HG03354 (cell line): ENCODE results near the gene P4HA2.

Source experiments
- ATAC-seq: cut with Tn5 transposase; IDR thresholded peaks from one replicate; pipeline ENCODE4 v1.9.1; 2021; ENCODE audit warnings: mild to moderate bottlenecking; ENCODE audit not compliant: unreplicated experiment, poor library complexity, severe bottlenecking

P4HA2 gene

GRCh38 chr5:132207778-132208177 lies 19.9 kb downstream of the P4HA2 start:
- ATAC-seq, result no peak

- ATAC-seq, result no peak
Observed at GRCh38 chr5:132206782-132207181, 20.9 kb downstream of the P4HA2 start.

DNA sequence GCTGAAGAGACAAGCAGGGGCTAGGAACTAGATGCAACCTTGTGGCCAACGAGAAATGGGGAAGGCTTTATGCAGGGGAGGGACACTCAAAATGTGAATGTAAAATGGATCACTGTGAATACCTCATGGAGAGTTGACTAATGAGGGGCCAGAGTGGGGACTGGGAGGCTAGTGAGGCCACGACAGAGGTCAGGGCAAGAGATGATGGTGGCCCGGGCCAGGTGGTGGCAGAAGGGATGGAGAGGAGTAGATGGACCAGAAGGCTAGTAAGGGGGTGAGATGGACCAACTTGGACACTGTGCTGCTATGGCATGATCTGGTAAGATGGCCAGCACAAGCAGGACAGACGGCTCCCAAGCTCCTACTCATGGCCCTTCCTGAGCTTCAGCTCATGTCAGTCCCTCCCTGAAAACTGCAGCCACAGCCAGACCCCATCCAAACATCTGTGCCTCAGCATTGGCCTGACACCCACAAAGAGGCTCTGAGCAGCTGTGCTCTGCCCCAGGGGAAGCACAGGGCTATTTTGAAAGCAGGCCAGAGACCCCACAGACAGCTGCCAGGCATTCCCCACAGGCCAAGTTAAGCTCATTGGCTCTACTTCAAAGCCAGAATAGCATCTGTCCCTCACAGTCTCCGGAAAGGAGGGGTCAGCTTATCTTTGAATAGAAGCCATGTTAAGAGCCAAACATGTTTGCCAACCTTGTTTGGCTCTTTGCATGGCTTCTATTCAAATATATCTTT lies 22.1 kb downstream of the P4HA2 start:
- peak; percentile 51 for ATAC-seq

DNA sequence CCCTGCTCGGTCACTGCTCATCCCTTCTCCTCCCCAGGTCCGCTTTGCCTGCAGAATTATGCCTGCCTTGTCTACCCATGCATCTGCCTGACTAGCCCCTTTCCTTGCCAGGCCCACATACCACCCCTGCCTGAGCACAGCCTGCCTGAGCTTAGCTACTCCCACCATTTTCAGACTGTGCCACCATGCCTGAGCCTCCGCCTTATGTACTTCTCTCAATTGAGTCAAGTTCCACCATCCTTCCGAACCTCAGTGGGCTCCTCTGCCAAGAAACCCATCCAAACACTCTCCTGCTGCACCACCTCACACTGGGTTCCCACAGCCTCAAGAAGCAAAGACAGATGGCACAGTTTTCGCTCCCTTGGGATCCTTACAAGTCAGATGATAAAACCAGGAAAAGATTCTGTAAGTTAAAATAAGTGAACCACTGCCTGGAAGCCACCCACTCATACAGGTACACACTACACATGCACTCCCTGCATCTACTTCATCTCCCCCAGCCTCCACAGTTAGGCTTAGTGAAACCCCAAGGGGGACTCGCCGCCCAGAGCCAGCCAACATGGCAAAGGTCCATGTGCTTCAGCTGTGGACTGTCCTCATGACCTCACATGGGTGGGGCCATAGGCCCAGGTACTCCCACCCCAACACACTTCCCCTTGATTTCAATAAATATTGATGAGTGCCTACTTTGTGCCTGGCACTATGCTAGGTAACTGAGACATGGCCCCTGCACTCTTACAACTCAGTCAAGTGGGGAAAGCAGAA lies 23.1 kb downstream of the P4HA2 start:
- ATAC-seq, result no peak

DNA sequence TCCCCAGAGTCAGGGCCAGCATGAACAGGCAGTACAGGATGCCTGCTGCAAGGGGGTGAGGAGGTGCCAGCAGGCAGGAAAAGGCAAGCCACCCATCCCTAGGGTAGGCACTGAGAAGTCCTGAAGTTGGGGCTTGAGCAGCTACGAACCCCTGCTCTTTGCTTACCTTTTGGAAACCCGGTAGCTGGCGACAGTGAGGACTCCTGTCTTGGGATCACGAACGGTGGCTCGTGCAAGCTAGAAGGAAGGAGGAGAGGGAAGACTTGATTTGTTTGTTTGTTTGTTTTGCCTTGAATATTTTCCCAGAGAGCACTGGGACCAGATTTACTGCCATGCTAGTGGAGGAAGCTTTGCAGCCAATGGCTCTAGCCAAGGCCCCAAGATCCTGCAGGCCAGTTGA lies 23.7 kb downstream of the P4HA2 start:
- ATAC-seq, result no peak

- no peak for ATAC-seq
Observed at GRCh38 chr5:132203464-132203818, 24.2 kb downstream of the P4HA2 start.

DNA sequence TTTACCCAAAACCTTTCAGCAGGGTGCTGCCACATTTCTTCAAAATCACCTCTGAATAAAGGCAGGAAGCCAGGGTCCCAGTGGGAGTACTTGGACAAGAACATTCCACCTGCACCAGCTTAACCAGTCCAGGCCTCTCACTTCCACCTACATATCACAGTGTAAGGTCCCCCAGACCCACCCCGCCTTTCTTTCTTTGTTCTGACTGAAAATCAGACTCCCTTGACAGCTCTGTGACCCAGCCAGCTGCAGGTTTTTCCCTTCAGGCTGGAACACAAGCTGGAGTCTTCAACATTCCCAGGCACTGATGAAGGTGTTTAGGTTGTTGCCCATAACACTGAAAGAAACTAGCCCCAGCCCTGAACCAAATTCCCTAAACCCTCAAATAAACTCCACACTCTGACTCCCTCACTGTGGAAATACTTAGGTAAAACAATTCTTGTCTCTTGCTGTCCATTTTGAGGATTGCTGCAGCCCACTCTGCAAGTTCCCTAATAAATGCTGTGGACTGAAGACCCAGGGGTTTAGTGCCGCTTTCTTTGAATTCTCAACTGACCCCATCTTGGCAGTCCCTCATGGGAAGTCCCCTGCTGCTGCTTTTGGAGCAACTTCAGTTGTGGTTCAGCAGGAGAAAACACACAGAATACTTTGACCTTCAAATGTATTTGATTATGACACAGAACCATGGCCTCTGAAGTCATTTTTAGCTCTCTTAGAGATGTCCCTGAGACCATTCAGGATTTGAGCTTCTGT lies 24.8 kb downstream of the P4HA2 start:
- ATAC-seq, result no peak

DNA sequence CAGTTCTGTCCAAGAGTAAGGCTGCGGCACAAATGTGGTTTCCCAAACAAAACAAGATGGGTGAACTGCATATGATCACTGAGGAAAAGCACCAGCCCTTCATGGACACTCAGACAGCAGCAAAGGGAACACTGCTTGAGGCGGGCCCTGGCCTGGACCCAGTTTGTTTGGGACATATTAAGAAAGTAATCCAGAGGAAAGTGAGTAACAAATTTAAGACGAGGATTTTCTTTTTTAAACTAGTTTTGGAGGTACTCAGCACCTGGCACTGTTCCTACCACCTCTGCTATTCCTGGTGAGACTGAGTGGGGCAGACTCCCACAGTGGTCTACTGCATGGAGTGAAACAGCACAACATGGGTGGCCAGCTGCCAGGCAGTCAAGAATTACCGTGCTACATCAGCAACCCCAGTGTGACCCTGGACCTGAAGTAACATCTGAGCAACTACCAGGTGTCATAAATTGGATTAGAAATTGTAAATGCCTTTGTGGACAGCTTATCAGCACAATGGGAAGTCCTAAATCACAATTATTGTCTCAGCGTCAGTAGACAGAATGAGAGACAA lies 28.5 kb downstream of the P4HA2 start:
- ATAC-seq, result no peak

DNA sequence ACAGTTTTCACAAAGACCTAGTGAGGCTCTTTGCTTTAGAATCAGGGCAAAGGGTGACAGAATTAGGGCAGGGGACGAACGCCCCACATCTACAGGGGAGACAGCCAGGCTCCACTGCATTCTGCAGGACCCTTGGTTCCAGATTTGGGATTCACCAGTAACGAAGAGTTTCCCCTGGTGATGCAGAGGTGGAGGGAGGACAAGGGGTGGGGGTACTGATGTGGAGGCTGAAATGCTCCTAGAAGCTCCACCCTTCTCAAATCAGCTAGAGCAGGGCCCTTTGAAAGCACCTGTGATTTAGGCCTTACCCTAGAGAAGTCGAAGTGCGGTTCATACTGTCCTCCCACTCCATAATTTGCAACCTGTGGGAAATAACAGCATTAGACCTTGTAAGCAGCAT lies 29.1 kb downstream of the P4HA2 start:
- ATAC-seq, result no peak

GRCh38 chr5:132195727-132196126 lies 31.9 kb downstream of the P4HA2 start:
- ATAC-seq, result no peak

GRCh38 chr5:132193165-132193694 lies 34.4 kb downstream of the P4HA2 start:
- no peak for ATAC-seq

DNA sequence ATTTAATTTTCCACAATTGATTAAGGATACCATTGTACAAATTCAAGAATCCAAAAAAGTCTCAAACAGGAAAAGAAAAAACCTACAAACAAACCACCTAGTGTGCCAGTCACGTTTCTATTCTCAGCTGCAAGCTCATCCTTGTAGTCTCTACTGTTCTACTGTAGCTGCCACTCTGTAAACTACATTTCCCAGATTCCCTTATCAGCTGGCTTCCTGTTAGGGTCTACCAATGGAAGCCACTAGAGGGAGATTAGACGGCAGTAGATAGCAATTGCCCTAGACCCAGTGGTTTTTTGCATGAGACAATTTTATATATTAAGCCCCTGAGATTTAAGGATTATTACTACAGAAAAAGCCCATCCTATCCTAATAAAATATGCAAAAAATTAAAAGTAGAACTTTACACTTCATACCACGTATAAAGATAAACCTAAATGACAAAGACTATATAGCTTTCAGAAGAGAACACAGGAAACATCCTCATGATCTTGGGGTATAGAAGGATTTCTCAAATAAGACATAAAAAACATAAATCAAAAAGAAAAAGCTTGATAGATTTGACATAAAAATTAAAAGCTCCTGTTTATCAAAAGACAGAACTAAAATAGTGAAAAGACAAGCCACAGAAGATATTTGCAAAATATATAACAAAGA lies 37.4 kb downstream of the P4HA2 start:
- ATAC-seq, result peak; percentile 97

DNA sequence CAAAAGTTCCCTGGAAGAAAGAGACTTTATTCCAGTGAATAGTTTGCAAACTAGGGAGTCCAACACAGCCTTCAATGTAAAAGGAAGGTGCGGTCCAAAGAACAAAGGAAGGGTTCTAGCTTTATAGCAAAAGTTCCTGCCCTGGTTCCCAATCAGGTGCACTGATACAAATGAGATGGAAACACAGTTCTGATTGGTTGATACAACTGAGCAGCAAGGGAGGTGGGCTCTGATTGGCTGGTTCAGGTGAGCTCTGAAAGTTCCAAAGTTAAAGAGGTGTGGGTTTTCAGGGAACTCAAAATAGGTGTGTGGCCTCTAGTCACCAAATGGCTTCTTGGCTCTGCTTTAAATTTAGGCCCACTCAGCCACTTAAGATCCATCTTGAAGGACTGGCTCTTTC lies 43.1 kb downstream of the P4HA2 start:
- ATAC-seq, result no peak

GRCh38 chr5:132183723-132184122 lies 43.9 kb downstream of the P4HA2 start:
- ATAC-seq, result no peak

DNA sequence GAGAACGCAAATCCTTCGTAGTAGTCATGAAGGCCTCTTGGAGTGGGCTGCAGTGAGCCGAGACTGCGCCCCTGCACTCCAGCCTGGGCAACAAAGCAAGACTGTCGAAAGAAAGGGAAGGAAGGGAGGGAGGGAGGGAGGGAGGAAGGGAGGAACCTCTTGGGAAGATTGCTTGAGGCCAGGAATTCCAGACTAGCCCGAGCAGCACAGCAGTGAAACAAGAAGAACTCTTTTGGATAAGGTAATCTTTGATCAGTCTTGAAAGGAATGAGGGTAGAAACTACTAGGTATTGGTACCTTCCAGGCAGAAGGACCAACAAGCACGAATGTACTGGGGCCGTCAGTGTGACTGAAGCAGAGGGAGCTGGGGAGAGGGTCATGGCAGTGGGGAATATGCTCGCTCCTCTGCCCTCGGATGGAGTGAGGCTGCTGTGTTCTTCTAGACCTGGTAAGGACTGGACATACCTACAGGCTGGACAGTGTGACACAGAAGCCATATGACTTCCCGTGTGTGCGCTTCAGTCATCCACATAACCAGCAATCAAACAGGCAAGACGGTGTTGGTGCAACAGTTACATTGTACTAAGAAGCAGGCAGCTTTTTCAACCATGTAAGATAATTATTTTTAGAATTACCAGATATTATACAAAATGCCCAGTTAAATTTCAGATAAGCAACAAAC lies 45.2 kb downstream of the P4HA2 start:
- no peak for ATAC-seq

GRCh38 chr5:132181011-132181629 lies 46.5 kb downstream of the P4HA2 start:
- no peak for ATAC-seq

DNA sequence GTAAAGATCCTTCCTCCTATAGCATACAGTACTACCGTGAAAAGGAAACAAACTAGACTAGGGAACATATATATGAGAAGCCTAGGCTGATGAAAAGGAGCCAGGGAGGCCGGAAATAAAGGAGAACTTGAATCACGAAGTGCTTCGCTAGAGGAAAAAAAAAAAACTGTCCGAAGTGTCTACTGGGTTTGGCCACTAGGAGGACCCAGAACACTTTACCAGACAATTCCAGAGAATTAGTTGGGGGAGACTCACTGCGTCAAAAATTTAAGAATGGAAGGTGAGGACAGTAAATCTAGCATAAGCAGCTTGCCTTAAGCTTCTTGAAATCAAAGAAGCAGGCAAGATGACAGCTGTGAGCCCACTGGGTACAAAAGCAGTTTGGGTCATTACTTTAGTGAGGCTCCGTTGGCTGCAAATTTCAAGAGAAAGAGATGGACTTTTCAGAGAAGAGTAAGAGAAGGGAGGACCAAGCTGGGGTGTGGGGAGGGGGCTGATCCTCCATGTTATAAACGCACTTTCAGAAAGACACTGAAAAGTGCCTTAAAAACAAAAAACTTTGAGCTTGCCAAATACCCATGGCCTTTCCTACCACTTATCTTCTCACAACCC lies 47.4 kb downstream of the P4HA2 start:
- peak; percentile 45 for ATAC-seq

- ATAC-seq, result no peak
Observed at GRCh38 chr5:132179405-132179804, 48.2 kb downstream of the P4HA2 start.
